NCI-H1694 (cell line): ENCODE data around the gene TRIP13.
"Not testable (repeated sequence)": the region's sequence is repeated elsewhere in the genome, so short reads cannot be mapped to it uniquely, and the experiment has no call there.

Source experiments
- DNase-seq: peaks from one replicate; lab custom pipeline; 2025; lab: John Stamatoyannopoulos, UW

TRIP13 gene

DNA sequence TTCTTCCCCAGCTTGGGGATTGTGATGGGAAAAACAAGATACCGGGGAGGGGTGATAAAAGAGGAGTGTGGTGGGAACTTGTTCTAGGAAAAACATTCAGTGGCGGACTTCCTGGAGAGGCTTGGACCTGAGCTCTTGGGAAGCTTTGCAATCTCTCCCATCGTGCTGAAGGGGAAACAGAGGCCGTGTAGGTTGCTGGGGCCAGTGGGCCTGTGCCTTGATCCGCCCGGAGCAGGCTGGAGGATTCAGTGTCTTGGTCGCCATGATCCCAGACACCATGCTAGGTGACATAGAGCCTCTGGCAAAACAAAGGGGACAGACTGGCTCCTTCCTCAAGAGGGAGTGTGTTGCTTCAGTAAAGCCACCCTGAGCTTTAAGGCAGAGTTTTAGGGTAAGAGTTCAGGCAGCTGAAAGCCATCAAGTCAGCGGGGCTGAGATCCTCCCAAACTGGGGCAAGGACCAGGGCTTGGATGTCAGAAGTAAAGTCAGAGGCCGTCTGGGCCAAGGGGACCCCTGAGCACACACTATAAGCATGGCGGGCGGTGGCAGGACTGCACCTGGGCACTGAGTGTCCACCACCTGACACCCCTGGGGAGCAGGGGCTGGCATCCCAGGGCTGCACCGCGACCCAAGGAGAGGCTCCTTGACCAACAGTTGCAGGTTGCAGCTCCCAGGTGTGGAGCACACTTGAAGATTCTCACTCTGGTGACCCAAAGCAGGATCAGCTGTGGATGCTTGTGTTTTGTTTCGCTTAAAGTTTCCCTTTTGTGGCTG lies 44.7 kb downstream of the TRIP13 start:
- no peak for DNase-seq

DNA sequence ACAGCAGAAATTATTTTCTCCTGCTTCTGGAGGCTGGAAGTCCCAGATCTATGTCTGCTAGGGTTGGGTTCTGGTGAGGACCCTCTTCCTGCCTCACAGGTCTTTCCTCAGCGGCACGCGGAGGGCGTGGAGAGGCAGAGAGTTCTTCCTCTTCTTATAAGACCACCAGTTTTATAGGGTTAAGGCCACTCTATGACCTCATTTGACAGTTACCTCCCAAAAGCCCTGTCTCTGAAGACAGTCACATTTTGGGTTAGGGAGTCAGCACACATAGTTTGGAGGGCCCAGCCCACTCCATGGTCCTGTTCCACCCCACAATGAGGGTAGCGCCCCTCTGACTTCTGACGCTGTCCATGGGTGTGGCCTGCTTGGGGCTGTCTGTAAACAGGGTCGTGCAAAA lies 46.7 kb downstream of the TRIP13 start:
- no peak for DNase-seq

DNA sequence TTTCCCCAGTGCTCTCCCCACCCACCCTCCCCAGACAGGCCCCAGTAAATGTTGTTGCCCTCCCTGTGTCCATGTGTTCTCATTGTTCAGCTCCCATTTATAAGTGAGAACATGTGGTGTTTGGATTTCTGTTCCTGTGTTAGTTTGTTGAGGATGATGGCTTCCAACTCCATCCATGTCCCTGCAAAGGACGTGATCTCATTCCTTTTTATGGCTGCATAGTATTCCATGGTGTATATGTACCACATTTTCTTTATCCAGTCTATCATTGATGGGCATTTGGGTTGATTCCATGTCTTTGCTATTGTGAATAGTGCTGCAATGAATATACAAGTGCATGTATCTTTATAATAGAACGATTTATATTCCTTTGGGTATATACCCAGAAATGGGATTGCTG lies 48.1 kb downstream of the TRIP13 start:
- not testable (repeated sequence) for DNase-seq

DNA sequence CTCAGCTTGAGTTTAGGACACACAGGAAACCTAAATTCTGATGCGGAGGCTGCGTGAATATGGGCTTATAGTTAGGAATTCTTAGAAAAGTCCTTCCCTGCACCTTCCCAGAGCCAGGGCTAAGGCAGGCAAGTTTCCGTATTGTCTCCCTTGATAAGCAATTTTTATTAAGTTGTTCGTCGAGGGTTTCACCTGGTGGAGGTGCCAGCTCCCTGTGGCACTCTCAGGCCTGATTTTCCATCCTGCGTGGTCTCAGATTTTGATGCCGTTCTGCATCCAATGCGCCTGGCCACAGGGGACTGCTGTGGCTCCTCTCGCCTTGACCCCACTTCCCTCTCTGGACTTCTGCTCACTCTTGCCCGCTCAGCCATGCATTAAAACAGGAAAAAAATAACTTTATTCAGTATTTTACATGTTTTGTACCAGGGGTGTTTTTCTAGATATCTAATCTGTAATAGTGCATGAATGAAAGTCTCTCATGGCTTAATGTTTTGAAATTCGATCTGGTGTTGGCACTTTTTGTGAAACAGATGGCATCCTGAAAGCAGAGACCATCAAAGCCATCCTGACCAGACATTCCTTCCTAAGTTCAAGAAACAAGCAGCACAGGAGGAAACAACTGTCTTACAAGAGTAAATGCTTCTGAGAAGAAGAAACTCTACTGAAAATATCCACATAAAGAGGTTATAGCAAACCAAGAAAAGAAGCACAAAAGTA lies 50.7 kb downstream of the TRIP13 start:
- DNase-seq = peak; percentile 68

DNA sequence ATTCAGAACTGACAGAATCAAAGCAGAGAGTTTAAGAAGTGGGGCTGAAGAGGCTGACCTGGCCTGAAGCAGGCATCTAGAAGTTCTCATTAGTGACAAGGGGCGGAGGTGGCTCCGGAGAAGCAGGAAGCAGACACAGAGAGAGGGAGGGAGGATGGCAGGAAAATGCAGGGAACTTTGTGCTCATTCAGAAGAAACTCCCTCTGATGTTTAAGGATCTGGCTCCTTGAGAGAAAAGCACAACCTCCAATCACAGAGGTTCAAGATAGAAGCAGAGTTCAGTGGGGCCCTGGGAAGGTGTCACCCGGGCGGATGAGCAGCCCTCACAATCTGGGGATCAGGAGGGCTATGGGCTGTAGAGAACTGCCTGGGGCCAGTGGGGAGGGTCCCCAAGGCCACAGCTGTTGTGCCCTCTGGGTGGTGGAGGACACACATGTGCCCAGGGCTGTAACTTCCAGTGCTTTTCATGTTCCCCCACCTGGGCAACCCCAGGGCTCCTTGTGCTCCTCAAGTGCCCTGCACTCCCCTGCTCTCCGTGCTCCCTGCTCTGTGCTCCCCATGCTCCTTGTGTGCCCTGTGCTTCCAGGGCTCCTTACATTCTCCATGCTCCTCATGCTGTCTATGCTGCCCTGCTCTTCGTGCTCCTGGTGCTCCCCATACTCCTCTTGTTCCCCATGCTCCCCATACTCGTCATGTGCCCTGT lies 51.4 kb downstream of the TRIP13 start:
- DNase-seq = no peak

DNA sequence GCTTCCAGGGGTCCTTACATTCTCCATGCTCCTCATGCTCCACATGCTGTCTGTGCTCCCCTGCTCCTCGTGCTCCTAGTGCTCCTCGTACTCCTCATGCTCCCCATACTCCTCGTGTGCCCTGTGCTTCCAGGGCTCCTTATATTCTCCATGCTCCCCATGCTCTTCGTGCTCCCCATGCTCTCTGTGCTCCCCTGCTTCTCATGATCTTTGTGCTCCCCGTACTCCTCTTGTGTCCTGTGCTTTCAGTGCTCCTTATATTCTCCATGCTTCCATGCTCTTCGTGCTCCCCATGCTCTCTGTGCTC lies 51.9 kb downstream of the TRIP13 start:
- no peak for DNase-seq

DNA sequence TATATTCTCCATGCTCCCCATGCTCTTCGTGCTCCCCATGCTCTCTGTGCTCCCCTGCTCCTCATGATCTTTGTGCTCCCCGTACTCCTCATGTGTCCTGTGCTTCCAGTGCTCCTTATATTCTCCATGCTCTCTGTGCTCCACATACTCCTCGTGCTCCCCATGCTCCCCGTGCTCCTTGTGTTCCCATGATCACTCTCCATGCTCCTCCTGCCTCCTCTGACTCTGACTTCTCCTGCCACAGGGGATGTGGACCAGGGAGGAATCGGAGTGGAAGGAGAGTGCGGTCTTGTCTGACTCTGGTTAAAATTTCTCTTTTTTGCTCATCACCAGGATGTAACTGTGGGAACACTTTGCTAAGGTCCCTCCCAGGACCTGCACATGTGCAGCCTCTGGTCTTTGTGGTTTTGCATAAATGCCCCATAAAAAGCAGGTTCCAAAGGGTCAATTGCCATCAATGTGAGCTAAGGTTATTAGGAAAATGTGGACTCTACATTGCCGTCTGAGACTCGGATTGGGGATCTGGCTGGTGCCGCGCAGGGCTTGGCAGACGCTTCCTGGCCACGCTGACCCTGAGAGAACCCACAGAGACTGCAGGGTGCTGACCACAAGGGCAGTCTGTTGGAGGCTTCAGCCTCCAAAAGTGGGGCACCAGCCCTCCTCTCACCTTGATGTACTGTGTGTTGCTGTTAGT lies 52.5 kb downstream of the TRIP13 start:
- no peak for DNase-seq

DNA sequence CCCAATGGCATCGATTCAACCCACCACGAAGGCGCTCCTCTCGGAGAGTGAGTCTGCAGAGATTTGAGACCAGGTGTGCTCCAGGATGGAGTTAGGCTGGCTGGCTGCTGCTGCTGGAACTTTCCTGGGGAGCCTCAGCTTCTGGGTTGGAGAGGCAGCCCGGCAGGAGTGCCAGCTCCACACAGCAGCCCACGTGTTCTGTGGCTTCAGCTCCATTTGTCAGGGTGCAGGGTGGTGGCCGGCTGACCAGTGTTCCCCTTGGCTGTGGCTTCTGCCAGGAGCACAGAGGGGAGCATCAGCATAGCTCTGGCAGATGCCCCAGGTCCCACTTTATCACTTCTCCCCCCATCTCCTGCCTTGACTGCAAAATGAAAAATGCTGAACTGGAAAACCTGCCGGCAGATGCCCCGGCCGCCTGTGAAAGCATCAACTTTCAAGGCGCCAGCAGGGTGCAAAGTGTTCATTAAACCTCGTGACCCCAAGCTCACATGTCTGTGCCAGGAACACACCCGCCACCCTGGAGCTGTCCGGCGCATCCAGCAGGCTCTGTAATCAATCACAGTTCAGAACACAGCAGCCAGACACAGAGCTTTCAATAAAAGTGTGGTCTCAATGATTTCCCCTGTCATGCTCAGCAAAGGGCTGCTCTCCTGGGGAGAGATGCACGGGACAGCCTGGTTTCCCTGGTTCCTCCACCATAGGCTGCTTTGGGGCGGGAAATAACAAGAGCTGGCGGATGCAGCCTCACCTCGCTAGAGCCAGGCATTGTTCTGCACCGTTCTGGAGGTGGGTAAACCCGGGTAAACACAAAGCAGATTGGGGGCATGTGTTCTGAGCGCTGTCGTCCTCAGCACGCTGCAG lies 53.2 kb downstream of the TRIP13 start:
- DNase-seq = peak; percentile 97

DNA sequence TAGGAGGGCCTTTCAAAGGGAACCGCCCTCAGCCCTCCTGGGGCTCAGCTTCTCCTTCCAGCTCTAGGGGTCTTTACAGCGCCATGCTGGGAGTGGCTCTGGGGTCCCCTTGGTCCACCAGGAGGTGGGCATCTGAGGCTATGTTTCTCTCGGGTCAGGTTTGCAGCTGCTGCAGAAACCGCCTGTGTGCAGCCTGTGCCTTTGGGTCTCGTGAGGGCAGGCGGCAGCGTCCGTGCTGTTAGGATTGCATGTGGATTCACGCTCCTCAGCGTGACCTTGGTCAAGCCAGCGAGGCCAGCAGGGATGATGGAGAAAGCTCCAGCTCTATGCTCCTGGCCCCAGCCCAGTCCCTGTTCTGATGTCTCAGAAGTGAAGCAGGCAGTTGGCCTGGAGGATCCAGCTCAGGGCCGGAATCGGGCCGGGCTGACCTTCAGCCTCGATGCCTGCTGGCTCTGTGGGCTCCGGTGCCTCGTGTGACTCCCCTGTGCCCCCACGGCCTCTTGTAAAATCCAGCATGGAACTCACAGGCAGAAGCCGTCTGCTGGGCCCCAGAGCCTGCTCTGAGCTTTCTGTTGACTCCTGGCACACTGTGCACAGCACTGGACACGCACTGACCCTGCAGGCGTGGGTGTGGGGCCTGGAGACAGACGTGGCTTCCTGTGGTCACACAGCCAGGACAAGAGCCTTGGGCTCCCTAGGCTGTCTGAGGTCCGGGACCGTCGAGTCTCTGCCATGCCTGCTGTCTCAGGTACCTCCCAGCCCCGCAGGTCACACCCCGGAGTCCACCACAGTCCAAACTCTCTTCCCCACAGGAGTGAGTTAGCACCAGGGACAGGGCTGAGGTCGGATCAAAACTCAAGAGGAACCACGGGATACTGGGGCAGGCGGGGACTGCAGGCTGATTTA lies 54.3 kb downstream of the TRIP13 start:
- no peak for DNase-seq

DNA sequence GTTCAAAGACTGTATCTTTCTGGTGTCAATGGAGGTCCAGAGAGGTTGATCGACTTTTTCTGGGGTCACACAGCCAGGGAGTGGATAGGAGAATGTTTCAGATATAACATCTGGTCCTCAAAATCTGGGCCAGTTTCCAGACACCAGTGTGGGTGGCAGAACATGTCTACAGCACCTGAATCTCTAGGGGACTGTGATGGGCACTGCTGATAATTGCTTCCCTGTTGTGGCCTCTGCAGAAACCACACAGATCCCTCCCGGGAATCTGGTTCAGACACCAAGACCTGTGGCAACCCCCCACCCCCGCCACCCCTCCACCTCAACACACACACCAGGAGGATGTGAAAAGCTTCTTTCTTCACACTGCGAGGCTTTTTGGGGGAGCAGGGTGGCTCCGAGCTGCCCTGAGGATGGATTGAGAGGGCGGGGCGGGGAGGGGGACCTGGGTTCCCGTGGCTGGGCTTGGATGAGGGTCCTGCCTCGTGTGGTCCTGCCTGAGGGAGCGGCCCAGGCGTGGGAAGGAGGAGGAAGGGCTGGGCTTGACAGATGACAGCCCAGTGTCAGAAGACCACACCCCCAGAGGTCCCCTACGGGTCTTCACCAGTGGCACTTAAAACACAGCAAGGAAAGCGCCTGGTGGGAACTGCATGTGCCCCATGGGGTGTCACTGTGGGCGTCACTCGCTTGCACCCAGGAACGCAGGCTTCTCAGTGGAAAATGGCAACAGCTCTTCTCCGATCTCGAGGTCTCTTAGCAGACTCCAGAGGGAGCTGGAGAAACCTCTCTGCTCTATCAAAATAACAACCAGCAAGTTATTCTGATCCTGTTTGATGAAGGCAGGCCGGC lies 55.2 kb downstream of the TRIP13 start:
- peak; percentile 46 for DNase-seq

DNA sequence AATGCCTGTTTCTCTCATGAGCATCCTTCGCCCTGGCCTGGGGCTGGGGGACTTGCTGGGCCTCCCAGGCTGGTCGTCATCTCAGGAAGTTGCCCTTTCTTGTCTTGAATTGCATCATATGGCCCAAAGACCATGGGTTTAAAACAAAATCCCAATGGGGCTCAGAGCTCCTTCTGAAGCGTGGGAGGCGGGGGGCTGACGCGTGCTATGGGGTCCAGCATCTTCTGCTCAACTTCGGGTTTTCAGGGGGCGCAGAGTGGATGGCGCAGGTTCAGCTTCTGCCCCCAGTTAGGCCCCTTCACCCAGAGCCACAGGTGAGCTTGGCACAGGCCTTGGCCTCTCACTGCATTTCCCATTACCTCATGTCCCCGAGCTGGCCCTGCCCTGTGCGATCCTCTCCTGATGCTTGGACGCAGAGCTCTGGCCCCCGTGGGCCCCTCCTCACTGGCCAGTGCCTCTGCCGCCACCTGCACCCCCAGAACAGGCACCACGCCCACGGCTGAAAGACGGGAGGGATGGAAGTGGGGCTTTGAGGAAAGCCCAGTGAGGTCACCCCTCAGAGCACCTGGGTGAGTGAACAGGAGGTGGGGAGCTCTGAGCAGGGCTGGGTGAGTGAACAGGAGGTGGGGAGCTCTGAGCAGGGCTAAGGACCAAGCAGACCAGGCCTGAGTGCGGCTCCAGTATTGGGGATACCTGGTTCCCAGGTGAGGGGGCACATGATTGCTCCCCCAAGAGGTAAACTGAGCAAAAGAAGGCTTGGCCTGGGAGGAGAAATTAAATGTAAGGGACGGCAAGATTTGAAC lies 56.0 kb downstream of the TRIP13 start:
- DNase-seq = no peak

DNA sequence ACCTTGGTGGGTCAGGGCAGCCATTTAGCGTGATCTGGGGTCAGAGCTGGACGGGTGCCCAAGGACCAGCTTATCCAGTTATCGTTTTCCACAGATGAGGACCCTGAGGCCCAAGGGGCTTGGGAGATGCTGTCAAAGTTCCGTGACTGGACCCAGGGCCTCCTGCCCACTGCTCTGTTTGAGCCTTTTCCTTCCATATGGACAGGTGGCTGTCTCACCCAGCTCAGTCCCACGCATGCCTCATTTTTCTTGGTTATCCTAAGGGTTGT lies 56.5 kb downstream of the TRIP13 start:
- DNase-seq = no peak

DNA sequence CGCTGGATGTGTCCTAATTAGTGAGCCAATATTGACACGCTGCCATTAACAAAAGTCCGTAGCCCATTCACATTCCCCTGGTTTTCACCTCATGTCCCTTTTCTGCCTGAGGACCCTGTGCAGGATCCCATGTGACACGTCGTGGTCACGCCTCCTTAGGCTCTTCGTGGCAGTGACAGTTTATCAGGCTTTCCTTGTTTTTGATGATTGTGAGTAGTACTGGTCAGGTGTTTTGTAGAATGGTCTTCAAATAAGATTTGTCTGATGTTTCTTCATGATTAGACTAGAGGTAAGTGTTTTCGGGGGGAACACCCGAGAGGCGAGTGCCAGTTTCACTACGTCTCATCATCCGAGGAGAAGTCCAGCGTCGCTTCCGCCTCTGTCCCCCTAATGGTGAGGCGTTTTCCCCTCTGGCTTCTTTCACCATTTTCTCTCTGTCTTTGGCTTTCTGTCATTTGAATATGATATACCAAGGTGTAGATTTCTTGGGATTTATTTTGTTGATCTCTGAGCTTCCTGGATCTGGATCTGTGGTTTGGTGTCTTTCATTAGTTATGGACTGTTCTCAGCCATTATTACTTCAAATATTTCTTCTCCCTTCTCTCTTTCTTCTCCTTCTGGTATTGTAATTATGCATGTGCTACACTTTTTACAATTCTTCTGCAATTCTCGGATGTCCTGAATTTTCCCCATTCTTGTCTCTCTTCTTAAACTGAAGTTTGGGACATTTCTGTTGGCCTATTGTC lies 57.3 kb downstream of the TRIP13 start:
- DNase-seq = no peak

DNA sequence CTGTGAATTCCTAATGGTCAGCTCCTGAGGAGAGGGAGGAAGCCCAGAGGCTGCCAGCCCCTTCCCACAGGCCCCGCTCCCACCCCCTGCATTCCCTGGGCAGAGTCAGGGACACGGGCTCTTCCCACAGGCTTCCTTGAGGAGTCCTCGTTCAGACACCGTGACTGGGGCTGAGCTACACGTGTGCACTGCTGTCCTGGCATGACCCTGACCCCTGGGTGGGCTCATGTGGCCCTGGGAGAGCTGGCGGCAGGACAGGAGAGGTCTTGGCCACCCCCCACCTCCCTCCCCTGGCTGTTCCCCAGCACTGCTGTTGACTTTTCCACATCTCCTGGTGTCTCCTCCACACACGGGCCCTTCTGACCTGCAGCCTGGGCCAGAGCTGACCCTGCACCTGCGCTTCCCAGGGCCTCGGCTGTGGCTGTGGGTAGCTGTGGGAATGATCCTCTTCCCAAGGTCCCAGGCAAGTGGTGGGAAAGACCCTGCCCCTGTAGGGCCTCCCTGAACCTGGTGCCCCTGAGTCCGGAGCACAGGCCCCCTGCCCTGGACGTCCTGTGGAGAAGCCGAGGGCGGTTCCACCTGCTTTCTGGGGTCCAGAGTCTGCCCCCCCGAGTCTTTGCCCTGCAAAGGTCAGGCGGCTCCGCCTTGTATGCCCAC lies 59.4 kb downstream of the TRIP13 start:
- DNase-seq = no peak

DNA sequence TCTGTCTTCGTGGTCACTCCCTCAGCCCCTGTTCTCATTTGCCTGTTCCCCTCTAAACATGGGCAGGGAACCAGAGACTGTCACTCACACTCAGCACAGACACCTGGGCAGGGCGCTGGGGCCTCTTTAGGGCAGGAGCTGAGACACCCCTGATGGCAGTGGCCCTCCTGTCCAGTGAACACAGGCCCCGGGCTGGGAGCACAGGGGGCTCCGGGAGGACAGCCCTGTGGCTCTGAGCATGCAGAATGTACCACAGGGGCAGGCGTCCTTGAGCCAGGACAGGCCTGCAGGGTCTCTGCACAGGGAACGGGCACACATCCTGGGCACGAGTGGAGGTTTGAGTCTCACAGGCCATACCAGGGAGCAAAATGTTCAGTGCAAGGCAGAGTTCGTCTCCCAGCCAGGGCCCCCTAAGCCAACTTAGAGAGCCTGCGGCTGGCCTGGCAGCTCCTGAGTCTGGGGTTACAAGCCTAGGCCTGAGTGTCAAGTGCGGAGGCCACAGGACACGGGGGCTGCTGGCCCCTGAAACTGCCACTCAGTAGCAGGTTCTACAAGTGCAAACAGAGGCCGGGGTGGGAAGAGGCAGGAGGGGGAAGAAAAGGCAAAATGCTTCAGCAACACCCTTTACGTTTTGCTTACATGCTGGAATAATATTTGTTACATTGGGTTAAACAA lies 60.0 kb downstream of the TRIP13 start:
- DNase-seq = no peak

DNA sequence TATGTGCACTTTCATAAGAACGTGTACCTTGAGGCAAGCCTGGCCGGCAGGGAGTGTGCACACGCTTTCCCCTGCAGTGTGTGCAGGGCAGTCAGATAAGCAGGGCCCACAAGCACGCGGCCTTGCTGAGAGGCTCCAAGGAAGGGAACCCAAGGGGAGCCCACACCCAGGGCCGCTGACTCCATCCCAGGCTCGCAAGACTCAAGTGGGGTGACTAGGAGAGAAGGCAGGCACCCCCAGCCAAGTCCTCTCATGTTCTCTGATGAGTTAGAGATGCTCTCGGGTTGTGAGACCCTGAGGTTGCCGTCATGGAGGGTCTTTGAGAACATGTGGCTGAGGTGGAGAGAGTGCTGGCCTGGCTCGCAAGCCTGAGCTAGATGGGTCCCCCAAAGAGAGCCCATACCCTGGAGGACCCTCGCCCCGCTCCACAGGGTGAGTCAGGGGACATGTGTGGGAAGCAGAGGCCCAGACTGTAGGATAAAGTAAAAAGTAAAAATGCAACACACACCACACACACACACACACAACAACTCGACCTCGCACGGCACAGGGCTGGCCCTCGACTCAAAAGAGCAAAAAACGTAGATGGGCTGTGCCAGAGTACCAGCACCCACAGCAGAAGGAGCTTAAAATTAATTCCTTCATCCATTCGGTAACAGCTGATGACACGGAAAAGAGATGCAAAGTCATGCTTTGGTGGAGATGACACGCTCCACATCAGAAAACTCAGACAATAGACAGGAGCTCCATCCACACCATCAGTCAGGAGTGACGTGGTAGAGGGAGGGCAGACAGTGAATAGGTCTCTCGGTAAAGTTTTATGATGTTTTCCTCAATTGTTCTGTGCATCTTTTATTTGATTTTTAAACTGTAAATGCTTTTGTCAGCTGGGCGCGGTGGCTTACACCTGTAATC lies 61.1 kb downstream of the TRIP13 start:
- DNase-seq = no peak
